GM19193 (cell line): ENCODE data around the gene TDRD7.

Source experiments
- POLR2A ChIP-seq: IDR thresholded peaks from 4 replicates; pipeline ENCODE4 v1.6.1; 2011; ENCODE audit not compliant: insufficient read depth, insufficient read length; ENCODE audit errors: extremely low read depth

Gene TDRD7

GRCh38 chr9:97384406-97385262, 27.3 kb upstream of the TDRD7 start:
- TF ChIP-seq POLR2A, result no peak

- TF ChIP-seq POLR2A, result no peak
Observed at GRCh38 chr9:97385626-97386264, 26.2 kb upstream of the TDRD7 start.

DNA sequence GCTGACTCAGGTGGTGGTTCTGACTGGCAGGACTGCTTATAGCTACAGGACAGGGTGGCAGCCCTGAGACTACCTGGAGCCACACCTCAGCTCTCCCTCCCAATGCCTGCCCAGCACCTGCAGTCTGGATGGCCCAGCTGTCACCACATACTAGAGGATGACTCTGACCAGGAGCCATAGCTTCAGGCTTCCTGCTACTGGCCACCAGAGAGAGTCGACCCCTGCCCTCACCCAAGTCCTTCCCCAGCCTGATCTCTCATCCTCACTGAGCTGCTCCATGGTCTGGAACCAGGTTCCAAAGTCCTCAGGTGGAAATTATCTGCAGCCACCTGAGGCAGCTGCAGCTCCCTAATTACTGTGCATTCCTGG, 25.6 kb upstream of the TDRD7 start:
- no peak for TF ChIP-seq POLR2A

DNA sequence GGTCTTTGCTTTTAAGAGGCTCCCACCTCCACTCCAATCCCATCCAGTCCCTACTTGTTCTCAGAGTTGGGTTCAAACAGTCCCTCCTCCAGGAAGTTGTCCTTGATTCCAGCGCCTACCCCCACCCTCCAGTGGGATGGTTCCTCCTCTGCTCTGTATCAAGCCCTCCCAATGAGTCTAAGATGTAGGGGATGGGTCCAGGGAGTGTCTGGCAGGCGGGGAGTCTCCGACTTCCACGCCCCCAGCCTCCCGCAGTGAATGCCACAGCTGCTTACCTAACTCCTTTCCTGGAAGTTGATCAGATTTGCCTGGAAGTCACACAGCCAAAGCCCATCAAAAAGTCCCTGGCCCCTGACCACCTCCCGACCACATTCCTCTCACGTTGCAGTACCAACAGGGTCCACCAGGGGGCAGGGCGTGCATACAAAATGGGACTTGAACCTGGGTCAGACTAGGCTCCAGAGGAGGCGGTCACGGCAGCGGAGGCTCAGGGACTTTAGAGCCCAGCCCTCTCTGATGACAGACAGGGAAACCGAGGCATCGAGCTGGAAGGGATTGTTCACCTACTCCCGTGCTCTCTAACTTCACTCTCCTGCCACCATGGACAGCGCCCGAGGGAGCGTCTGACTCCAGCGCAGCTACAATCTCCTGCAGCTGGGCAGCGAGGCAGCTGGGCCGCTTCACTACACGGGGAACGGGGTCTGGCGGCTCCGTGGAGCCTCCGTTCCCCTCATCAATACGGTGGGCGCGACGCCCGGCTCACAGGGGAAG, 25.0 kb upstream of the TDRD7 start:
- no peak for TF ChIP-seq POLR2A

DNA sequence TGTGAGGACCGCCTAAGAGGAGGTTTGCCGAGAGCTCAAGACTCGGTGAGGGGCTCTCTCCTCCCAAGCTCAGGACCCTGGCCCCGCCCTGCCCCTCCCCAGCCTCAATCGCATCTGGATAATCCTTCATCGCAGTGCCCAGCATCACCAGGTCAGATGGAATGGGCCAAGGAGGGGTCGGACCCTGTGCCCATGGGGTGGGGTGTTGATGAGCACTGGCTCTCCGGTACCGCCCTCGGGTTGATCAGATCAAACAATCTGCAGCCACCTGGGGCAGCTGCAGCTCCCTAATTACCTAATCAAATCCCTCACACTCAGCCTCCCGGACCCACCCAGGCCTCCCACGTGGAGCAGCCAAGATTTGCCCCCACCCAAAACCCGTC, 24.4 kb upstream of the TDRD7 start:
- TF ChIP-seq POLR2A, result no peak

- no peak for TF ChIP-seq POLR2A
Observed at GRCh38 chr9:97387936-97388684, 23.8 kb upstream of the TDRD7 start.

GRCh38 chr9:97388721-97389238, 23.1 kb upstream of the TDRD7 start:
- peak; percentile 43 for TF ChIP-seq POLR2A

DNA sequence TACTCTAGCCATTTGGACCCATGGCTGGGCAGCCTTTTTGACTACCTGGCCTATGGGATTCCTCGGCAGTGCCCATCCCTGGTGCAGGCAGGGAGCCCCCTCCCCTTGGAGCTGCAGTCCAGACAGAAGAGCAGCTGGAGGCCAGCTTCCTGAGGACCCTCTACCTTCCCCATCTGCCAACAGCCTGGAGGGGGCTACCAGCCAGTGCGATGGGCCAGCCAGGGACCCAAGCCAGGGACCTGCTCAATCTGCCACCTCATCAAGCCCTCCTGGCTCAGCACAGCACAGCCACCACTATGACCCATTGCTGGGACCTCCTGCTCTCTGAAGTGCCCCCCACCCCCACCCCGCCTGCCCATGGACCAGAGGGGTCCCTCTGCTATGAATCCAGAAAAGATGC, 22.6 kb upstream of the TDRD7 start:
- TF ChIP-seq POLR2A, result no peak

- no peak for TF ChIP-seq POLR2A
Observed at GRCh38 chr9:97390791-97391406, 21.0 kb upstream of the TDRD7 start.

GRCh38 chr9:97394881-97395280, 17.0 kb upstream of the TDRD7 start:
- TF ChIP-seq POLR2A, result no peak

DNA sequence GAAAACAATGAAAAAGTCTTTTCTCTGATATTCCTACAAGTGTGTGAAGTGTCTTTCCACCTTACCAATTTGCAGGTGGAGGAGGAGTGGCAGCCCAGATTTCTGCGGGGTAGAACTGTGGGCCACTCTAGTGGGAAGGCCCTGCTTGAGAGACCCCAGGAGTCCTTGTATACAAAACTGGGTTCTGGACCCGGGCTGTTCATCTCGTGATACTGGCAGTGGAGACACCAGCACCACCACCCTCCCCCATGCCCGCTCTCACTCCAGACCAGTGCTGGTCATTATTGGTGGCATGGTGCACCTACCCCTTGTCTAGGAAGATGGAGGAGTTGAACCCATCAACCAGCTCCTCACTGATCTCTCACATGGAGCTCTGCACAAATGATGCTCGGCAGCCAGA, 16.2 kb upstream of the TDRD7 start:
- no peak for TF ChIP-seq POLR2A

DNA sequence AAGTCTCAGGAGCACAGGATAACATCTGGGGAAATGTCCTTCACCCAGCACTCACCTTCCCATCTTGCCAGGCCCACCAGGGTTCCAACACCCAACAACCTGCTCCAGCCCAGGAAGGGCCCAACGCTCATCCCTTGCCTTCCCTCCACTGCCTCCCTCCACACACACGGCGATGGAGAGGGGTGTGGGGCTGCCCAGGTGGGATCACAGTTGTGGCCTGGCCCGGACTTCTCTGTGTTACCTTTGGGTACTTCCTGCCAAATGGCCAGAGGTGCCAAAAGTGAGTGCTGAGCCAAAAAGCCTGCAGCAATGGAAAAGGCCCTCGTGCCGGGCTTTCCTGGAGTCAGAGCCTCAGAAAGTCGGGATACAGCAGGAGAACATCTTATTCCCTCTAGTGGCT, 15.6 kb upstream of the TDRD7 start:
- no peak for TF ChIP-seq POLR2A

- no peak for TF ChIP-seq POLR2A
Observed at GRCh38 chr9:97397220-97397619, 14.7 kb upstream of the TDRD7 start.
